Activated T-helper 2 cell treated with anti-CD3 and anti-CD28 coated beads, Interferon-gamma antibody, Interleukin-2, Interleukin-4, amounts not matched to agents 10 μg/mL and 5 μg/mL and 100 μg/mL, durations not matched to agents 14 hours and 24 hours and 36 hours (primary cell): ENCODE results near the gene LDLR. TPM values are rescaled to one million over a fixed set of nuclear protein-coding genes. Genes with fewer than 3 reads are reported as not detected.
"Not testable (repeated sequence)": the region's sequence is repeated elsewhere in the genome, so short reads cannot be mapped to it uniquely, and the experiment has no call there.

Experiments
- DNase-seq: peaks from one replicate; pipeline ENCODE4 v3.0.0; 2021; ENCODE audit warnings: low spot score
- H3K27ac Mint-ChIP-seq: one replicate; pipeline ENCODE4 v1.8.0; 2021; ENCODE audit warnings: mixed read lengths
- H3K27me3 Mint-ChIP-seq: one replicate; pipeline ENCODE4 v1.8.0; 2021; ENCODE audit warnings: low read depth, mixed read lengths
- H3K36me3 Mint-ChIP-seq: one replicate; pipeline ENCODE4 v1.8.0; 2021; ENCODE audit warnings: low read depth, mixed read lengths
- H3K4me1 Mint-ChIP-seq: one replicate; pipeline ENCODE4 v1.8.0; 2021; ENCODE audit warnings: low read depth, mixed read lengths
- H3K4me3 Mint-ChIP-seq: one replicate; pipeline ENCODE4 v1.8.0; 2021; ENCODE audit warnings: low read depth, mild to moderate bottlenecking, moderate library complexity, mixed read lengths
- H3K9me3 Mint-ChIP-seq: one replicate; pipeline ENCODE4 v1.8.0; 2021; ENCODE audit warnings: mixed read lengths
- intact Hi-C: fragments of 100-400 bp; cut with micrococcal nuclease; formaldehyde crosslinking; loops from one replicate; pipeline ENCODE4 v1.15.1; 2023
- total RNA-seq: library from RNA; stranded (reverse); gene quantifications from 2 replicates; pipeline ENCODE4 v1.2.3, GENCODE V29; 2022

LDLR gene
- total RNA-seq, 1 donor from 2014 or later = 138 TPM

GRCh38 chr19:11059511-11060358 lies 29.5 kb upstream of the LDLR start:
- Mint-ChIP-seq H3K27me3 (no peaks in the 10 kb centered on the region), H3K4me1 (no peaks in the 10 kb centered on the region), H3K27ac (no peak overlapping the region), H3K9me3 (no peaks in the 10 kb centered on the region), H3K36me3 (peaks cover 14% of the 10 kb centered on the region), H3K4me3 (no peak overlapping the region)
- no peak for DNase-seq
- intact Hi-C loops = no loop called here

- H3K9me3 Mint-ChIP-seq = no peaks in the 10 kb centered on the region
- no peaks in the 10 kb centered on the region for H3K27me3 Mint-ChIP-seq
- no peaks in the 10 kb centered on the region for H3K4me1 Mint-ChIP-seq
- DNase-seq = no peak
- no peak overlapping the region for H3K4me3 Mint-ChIP-seq
- H3K36me3 Mint-ChIP-seq = peaks cover 26% of the 10 kb centered on the region
- no peak overlapping the region for H3K27ac Mint-ChIP-seq
- intact Hi-C loops = no loop called here
These were observed 27.3 kb upstream of the LDLR start for GRCh38 chr19:11061952-11062351.

GRCh38 chr19:11063434-11063833 lies 25.8 kb upstream of the LDLR start:
- Mint-ChIP-seq H3K4me3 (no peak overlapping the region), H3K4me1 (no peaks in the 10 kb centered on the region), H3K27ac (no peak overlapping the region), H3K27me3 (no peaks in the 10 kb centered on the region), H3K9me3 (no peaks in the 10 kb centered on the region), H3K36me3 (peaks cover 34% of the 10 kb centered on the region)
- intact Hi-C loops = no loop called here
- no peak for DNase-seq

- no peak overlapping the region for H3K27ac Mint-ChIP-seq
- peaks cover 38% of the 10 kb centered on the region for H3K36me3 Mint-ChIP-seq
- no peak overlapping the region for H3K4me3 Mint-ChIP-seq
- DNase-seq = no peak
- intact Hi-C loops = no loop called here
- no peaks in the 10 kb centered on the region for H3K27me3 Mint-ChIP-seq
- H3K4me1 Mint-ChIP-seq = no peaks in the 10 kb centered on the region
- no peaks in the 10 kb centered on the region for H3K9me3 Mint-ChIP-seq
These were observed 24.4 kb upstream of the LDLR start for GRCh38 chr19:11064831-11065303.

- Mint-ChIP-seq H3K4me3 (no peak overlapping the region), H3K36me3 (peaks cover 35% of the 10 kb centered on the region), H3K27ac (no peak overlapping the region), H3K27me3 (no peaks in the 10 kb centered on the region), H3K4me1 (no peaks in the 10 kb centered on the region), H3K9me3 (no peaks in the 10 kb centered on the region)
- DNase-seq = no peak
- intact Hi-C loops = no loop called here
These were observed 22.9 kb upstream of the LDLR start for GRCh38 chr19:11066326-11066725.

- no peaks in the 10 kb centered on the region for H3K9me3 Mint-ChIP-seq
- H3K27ac Mint-ChIP-seq = no peak overlapping the region
- H3K27me3 Mint-ChIP-seq = no peaks in the 10 kb centered on the region
- no peak overlapping the region for H3K4me3 Mint-ChIP-seq
- no peaks in the 10 kb centered on the region for H3K4me1 Mint-ChIP-seq
- intact Hi-C loops = no loop called here
- no peak for DNase-seq
- peaks cover 28% of the 10 kb centered on the region for H3K36me3 Mint-ChIP-seq
These were observed 21.7 kb upstream of the LDLR start for GRCh38 chr19:11067356-11068113.

- intact Hi-C loops = no loop called here
- Mint-ChIP-seq H3K27ac (no peak overlapping the region), H3K27me3 (no peaks in the 10 kb centered on the region), H3K9me3 (no peaks in the 10 kb centered on the region), H3K4me1 (peaks cover 2% of the 10 kb centered on the region), H3K4me3 (no peak overlapping the region), H3K36me3 (peaks cover 28% of the 10 kb centered on the region)
- DNase-seq = no peak
These were observed 19.7 kb upstream of the LDLR start for GRCh38 chr19:11069561-11069960.

- DNase-seq = no peak
- intact Hi-C loops = no loop called here
- H3K4me3 Mint-ChIP-seq = no peak overlapping the region
These were observed 19.1 kb upstream of the LDLR start for GRCh38 chr19:11070123-11070522.

GRCh38 chr19:11073568-11073967 lies 15.7 kb upstream of the LDLR start:
- H3K9me3 Mint-ChIP-seq = no peaks in the 10 kb centered on the region
- peaks cover 7% of the 10 kb centered on the region for H3K36me3 Mint-ChIP-seq
- intact Hi-C loops = no loop called here
- H3K4me3 Mint-ChIP-seq = no peak overlapping the region
- H3K27ac Mint-ChIP-seq = no peak overlapping the region
- peaks cover 3% of the 10 kb centered on the region for H3K4me1 Mint-ChIP-seq
- H3K27me3 Mint-ChIP-seq = no peaks in the 10 kb centered on the region
- no peak for DNase-seq

More at GRCh38 chr19:11070123-11070522, 19.1 kb upstream of the LDLR start:
- H3K27me3 Mint-ChIP-seq = no peaks in the 10 kb centered on the region
- H3K27ac Mint-ChIP-seq = no peak overlapping the region
- H3K9me3 Mint-ChIP-seq = no peaks in the 10 kb centered on the region
- H3K36me3 Mint-ChIP-seq = peaks cover 24% of the 10 kb centered on the region
- peaks cover 3% of the 10 kb centered on the region for H3K4me1 Mint-ChIP-seq

GRCh38 chr19:11076792-11077191 lies 12.5 kb upstream of the LDLR start:
- H3K27me3 Mint-ChIP-seq, DNase-seq, H3K36me3 Mint-ChIP-seq, H3K27ac Mint-ChIP-seq, H3K4me3 Mint-ChIP-seq, H3K9me3 Mint-ChIP-seq, H3K4me1 Mint-ChIP-seq, intact Hi-C loops: not testable (repeated sequence)

GRCh38 chr19:11078893-11079292 lies 10.4 kb upstream of the LDLR start:
- Mint-ChIP-seq H3K4me3 (no peak overlapping the region), H3K36me3 (no peaks in the 10 kb centered on the region), H3K9me3 (no peaks in the 10 kb centered on the region), H3K27ac (no peak overlapping the region), H3K4me1 (peaks cover 4% of the 10 kb centered on the region), H3K27me3 (no peaks in the 10 kb centered on the region)
- no peak for DNase-seq
- intact Hi-C loops = no loop called here

GRCh38 chr19:11079999-11080398 lies 9.3 kb upstream of the LDLR start:
- H3K36me3 Mint-ChIP-seq = no peaks in the 10 kb centered on the region
- H3K27me3 Mint-ChIP-seq = no peaks in the 10 kb centered on the region
- no peak for DNase-seq
- H3K9me3 Mint-ChIP-seq = no peaks in the 10 kb centered on the region
- H3K27ac Mint-ChIP-seq = no peak overlapping the region
- peaks cover 2% of the 10 kb centered on the region for H3K4me1 Mint-ChIP-seq
- intact Hi-C loops = no loop called here
- H3K4me3 Mint-ChIP-seq = no peak overlapping the region

- Mint-ChIP-seq H3K27ac (peak overlapping the region; percentile 99), H3K36me3 (peaks cover 28% of the 10 kb centered on the region), H3K9me3 (no peaks in the 10 kb centered on the region), H3K27me3 (no peaks in the 10 kb centered on the region), H3K4me1 (peaks cover 27% of the 10 kb centered on the region), H3K4me3 (peak overlapping the region; percentile 97)
- intact Hi-C loops = no loop called here
- DNase-seq = no peak
These were observed 1.3 kb upstream of the LDLR start for GRCh38 chr19:11087870-11088505.
